ENCODE data around the gene ABHD8. TPM values are rescaled to one million over a fixed set of nuclear protein-coding genes. Genes with fewer than 3 reads are reported as not detected.
A peak's percentile ranks its signal among the peaks of the same experiment; 100 is the strongest.

ABHD8 gene
- total and polyA plus RNA-seq, 2 donors (not counting 1 experiment from before 2014, with no cell fraction given): 5.2 to 7.2 TPM

GRCh38 chr19:17314007-17314593, 10.9 kb upstream of the ABHD8 start:
- no peak overlapping the region for H3K27ac Mint-ChIP-seq
- no peaks in the 10 kb centered on the region for H3K9me3 Mint-ChIP-seq (ENCODE audit: insufficient read depth)
- Histone ChIP-seq H3K27me3 (replicated peaks in 1 of 4; ENCODE audit: control extremely low read depth in 1 of 4, control insufficient read depth in 3 of 4, insufficient read depth in 4 of 4, low read length in 3 of 4) (no peaks in the 10 kb centered on the region), H3K27ac (ENCODE audit: low read length in 2 of 2) (no peak overlapping the region), H3K36me3 (replicated peaks in 1 of 2; ENCODE audit: control extremely low read depth in 1 of 2, control insufficient read depth in 1 of 2, extremely low read depth in 1 of 2, insufficient read depth in 2 of 2, low read length in 1 of 2) (peaks cover 0 to 25% of the 10 kb centered on the region in 2 experiments), H4K20me1 (ENCODE audit: control insufficient read depth, insufficient read depth, low read length, poor library complexity, severe bottlenecking) (peaks cover 67% of the 10 kb centered on the region), H3K4me2 (replicated peaks; ENCODE audit: low read depth, low read length, poor library complexity, severe bottlenecking) (no peak overlapping the region), H3K4me1 (ENCODE audit: control insufficient read depth in 2 of 2, insufficient read depth in 2 of 2, low read length in 2 of 2) (peaks cover 9 to 13% of the 10 kb centered on the region in 2 donors), H3K9ac (ENCODE audit: low read length) (no peak overlapping the region), H2AFZ (ENCODE audit: insufficient read depth, low read depth, low read length, poor library complexity, severe bottlenecking) (no peak overlapping the region), H3K79me2 (ENCODE audit: control insufficient read depth, insufficient read depth, low read length) (peaks cover 50% of the 10 kb centered on the region), H3K9me3 (ENCODE audit: control extremely low read depth in 1 of 3, control insufficient read depth in 2 of 3, insufficient read depth in 1 of 3, low read length in 2 of 3) (no peaks in the 10 kb centered on the region), H3K4me3 (ENCODE audit: control extremely low read depth in 1 of 5, extremely low read depth in 1 of 5, insufficient read depth in 1 of 5, low read depth in 2 of 5, low read length in 4 of 5) (no peak overlapping the region)
- no peaks in the 10 kb centered on the region for H3K27me3 Mint-ChIP-seq
- no peak overlapping the region for H3K4me3 Mint-ChIP-seq
- H3K4me1 Mint-ChIP-seq: peaks cover 18% of the 10 kb centered on the region
- WGBS (ENCODE audit: insufficient coverage): 99% methylated on average over 18 of the region's 19 CpGs
- POLR2A ChIA-PET: no interaction called here
- DNase-seq (peak; percentile 13), ATAC-seq (ENCODE audit: low read depth) (no peak)
- CTCF ChIA-PET: interaction anchor here (0.6 kb wide), 1 partner anchor 1163 kb away, joined by 5 read pairs; no protein-coding TSS in a partner anchor
- intact Hi-C loops (cut with micrococcal nuclease): no loop called here
- TF ChIP-seq CTCF (IDR thresholded peaks at IDR 0.05) (no peak), EZH2 (IDR thresholded peaks at IDR 0.05; ENCODE audit: borderline replicate concordance, insufficient read depth, low read depth, low read length, poor library complexity, severe bottlenecking) (no peak)
